ENCODE data around the gene GLIPR1.

DNA sequence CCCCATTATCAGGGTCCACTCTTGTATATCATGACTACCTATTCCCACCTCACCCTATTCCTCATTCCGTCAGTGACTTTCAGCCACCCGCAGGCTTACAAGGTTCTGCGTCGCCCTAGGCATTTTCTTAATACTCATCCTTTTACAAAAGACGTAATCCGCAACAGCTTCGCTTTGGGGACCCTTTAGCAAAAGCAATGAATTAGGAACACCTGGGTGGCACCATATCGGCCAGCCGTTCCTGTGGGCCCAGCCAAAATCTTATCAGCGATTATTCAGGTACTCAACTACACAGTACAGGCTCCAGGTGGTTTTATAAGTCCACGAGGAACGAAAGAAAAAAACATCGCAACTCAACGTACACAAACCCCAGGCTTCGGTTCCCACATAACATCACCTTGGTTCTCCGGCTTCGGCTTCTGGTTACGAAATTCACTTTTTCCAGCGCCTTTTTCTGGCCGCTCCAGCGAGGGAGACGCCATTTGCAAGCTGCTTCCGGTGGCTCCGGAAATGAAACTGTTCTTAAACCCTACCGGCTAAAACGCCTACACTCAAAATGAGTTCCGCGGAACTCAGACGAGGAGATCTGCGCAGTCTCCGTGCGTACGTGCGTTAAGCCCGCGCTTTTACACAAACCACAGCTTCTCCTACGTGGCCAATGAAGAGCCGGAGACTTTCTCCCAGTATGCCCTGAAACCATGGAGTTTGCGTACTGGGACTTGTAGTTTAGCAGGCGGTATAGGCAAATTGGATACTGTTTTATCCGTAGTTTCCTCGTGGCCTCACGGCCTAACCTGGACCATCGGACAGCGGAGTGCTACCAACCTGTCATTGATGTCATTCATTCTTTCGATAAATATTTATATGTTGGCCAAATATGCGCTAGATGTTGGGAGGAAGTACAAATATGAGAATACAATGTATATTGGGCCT, 30.8 kb downstream of the GLIPR1 start, which contains the start of gene KRR1:
- TF ChIP-seq POLR2A (IDR thresholded peaks at IDR 0.05) (peak in 1 of 2 donors; percentile 26), CTCF (IDR thresholded peaks at IDR 0.05) (peak in 3 of 6 experiments; percentile 29 to 34 (median 33))
